C4-2B (cell line): ENCODE measurements around the gene LRP2.

ENCODE experiments used
- H3K27ac ChIP-seq: fragments of 450-650 bp; 2 replicates; pipeline ENCODE4 v1.5.1; 2017
- CTCF ChIP-seq: fragments of 450-650 bp; conservative IDR thresholded peaks from 2 replicates; pipeline ENCODE4 v1.5.1; 2017; ENCODE audit warnings: mild to moderate bottlenecking
- ZFX ChIP-seq: fragments of 450-650 bp; IDR thresholded peaks from 2 replicates; pipeline ENCODE4 v1.6.1; 2017

The LRP2 gene

DNA sequence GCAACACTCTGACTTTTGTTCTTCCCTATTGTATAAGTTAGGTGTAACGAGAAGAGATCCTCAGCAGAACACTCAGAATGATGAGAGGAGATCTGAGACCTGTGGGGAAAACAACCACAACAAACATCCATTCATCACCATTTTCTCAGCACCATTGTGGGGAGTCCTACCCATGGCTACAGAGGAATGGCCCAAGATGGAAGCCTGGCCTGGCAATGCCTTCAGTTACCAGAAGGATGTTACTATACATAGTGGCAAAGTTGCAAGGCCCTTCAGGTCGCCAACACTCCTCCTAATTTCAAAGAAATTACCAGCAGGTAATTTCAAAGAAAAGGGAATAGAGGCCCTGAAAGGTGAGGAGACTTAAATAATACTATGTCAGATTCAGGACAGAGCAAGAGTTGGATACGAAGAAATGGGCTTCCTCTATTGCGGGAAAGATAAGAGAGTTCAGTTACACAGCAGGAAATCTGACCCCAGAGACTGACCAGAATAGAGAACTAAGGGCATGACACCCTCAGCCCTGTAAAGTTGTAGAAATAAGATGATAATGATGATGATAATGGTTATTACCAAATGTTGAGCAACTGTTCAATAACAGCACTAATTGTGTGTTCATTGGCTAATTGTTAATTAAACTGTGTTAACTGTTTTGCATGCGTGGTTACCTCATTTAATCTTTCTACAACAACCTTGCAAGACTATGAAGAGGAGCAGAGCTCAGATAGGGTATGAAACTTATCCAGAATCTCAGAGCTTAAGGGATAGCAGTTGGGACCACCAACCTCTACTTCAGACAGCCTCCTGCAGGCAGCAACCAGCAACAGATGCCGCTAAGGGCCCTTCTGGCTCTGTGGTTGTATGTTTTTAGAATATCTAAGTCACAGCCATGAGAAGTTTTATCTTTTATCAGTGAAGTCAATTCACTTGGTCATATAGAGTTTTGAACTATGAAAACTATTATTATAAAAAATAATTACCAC lies 255.5 kb downstream of the LRP2 start:
- no peak for TF ChIP-seq CTCF
- TF ChIP-seq ZFX, result no peak
- no peak overlapping the region for H3K27ac ChIP-seq

GRCh38 chr2:169106134-169106533 lies 256.2 kb downstream of the LRP2 start:
- TF ChIP-seq CTCF (no peak), ZFX (no peak)
- H3K27ac ChIP-seq, result no peak overlapping the region

GRCh38 chr2:169105476-169105875 lies 256.9 kb downstream of the LRP2 start:
- TF ChIP-seq CTCF, result no peak
- TF ChIP-seq ZFX, result no peak
- no peak overlapping the region for H3K27ac ChIP-seq

DNA sequence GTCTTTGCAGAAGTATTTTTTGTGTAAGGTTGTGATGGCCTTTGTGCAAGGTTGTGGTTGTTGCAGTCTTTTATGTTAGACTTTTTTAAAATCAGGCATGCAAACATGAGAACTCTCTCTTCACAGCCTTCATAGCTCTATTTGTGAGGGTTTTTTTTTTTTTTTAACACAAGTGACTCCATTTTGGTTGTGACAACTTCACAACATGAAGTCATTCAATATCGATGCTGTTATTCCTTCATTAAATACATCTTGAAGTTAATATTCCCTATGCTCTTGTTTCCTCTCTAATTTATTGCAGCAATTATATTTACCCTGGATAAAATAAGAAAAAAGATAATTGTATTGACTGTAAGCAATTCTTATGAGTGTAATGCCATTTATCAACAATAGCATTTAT lies 257.5 kb downstream of the LRP2 start:
- no peak overlapping the region for H3K27ac ChIP-seq
- TF ChIP-seq ZFX (no peak), CTCF (no peak)

- no peak overlapping the region for H3K27ac ChIP-seq
- TF ChIP-seq CTCF, result no peak
- TF ChIP-seq ZFX, result no peak
Measured at GRCh38 chr2:169095621-169096105, 266.7 kb downstream of the LRP2 start.

GRCh38 chr2:169094676-169095075 lies 267.7 kb downstream of the LRP2 start:
- no peak overlapping the region for H3K27ac ChIP-seq
- no peak for TF ChIP-seq ZFX
- TF ChIP-seq CTCF, result no peak

DNA sequence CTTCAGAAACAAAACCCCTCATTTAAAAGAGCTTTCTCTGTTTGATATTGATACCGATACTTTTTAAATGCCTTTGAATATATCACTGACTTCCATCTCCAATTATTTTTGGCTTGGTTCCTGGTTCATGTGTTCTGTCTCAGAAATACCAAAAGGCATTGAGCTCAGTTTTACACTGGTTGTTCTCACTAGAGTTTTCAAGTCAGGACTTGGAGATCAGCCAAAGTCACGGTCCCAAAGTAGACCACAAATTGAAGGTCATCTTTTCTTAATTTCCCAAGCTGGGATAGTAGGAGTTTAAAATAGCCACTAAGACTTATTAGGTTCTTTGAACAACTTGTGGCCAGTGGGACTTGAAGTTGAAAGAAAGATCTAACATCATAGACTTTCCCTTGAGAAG lies 268.8 kb downstream of the LRP2 start:
- no peak overlapping the region for H3K27ac ChIP-seq
- no peak for TF ChIP-seq ZFX
- TF ChIP-seq CTCF, result no peak
